Measurements from ENCODE around the gene ABCC10.
A peak's percentile ranks its signal among the peaks of the same experiment; 100 is the strongest.
"Not testable (repeated sequence)": the region's sequence is repeated elsewhere in the genome, so short reads cannot be mapped to it uniquely, and the experiment has no call there.

Gene ABCC10

DNA sequence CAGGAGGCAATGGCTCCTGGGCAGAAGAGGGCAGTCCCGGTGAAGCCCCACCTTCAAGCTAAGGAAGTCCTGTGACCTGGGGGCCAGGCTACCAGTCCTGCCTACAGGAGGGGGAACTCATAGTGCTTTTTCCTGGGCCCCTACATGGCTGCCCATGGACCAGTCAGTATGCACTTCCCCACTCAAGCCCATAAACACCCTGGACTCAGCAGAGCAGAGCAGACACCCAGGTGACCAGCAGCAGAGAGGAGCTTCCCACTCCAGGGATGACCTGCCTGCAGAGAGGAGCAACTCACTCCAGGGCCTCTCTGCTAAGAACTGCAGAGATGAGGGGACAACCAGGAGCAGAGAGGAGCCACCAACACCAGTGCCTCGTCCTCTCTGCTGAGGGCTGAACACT lies 14.3 kb upstream of the ABCC10 start:
- DNase-seq: no peak

DNA sequence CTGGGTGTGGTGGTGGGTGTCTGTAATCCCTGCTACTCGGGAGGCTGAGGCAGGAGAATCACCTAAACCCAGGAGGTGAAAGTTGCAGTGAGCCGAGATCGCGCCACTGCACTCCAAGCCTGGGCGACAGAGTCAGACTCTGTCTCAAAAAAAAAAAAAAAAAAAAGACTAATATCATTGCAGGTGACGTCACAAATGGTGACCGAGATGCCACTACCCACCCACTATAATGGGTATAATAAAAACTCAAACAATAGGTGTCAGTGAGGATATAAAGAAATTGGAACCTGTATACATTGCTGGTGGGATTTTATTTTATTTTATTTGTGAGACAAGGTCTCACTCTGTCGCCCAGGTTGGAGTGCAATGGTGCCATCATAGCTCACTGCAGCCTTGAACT lies 12.1 kb upstream of the ABCC10 start:
- not testable (repeated sequence) for DNase-seq

DNA sequence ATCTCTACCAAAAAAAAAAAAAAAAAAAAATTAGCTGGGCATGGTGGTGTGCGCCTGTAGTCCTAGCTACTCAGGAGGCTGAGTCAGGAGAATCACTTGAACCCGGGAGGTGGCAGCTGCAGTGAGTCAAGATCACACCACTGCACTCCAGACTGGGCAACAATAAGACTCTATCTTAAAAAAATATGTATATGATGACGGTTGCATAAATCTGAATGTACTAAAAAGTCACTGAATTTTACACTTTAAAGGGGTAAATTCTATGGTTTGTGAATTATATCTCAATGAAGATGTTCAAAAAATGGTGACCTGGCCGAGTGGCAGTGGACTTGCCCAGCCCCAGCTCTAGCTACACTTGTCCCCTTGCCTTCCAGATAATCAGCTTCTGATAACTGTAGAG lies 10.4 kb upstream of the ABCC10 start:
- DNase-seq: no peak

DNA sequence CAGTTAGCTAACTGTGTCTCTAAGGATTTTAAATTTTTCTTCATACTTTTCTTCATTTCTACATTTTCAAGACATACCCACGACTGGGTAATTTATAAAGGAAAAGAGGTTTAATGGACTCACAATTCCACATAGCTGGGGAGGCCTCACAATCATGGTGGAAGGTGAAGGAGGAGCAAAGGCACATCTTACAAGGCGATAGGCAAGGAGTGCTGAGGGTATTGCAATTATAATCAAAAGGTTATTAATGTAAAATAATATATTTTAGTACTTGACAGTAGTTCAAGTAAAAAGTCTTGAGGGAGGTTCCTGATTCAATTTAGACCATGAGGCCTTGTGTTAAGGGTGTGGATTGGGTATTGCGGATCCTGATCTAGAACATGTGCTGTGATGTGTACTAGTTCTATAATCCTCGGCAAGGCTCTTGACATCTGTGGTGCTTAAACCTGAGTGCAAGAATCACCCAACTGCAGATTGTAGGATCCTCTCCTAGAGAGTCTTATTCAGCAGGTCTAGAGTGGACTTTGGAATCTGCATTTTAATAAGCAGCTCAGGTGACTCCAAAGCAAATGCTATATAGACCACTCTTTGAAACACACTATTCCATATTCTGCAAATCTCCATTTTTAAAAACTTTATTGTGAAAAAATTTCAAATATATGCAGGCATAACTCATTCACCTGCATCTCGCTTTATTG lies 7.2 kb upstream of the ABCC10 start:
- no peak for DNase-seq

GRCh38 chr6:43421831-43422230 lies 5.5 kb upstream of the ABCC10 start:
- no peak for DNase-seq

GRCh38 chr6:43425083-43425482 lies 2.3 kb upstream of the ABCC10 start:
- DNase-seq: not testable (repeated sequence)

GRCh38 chr6:43426928-43427405 lies 374 bp upstream of the ABCC10 start:
- DNase-seq: no peak

- DNase-seq: no peak
These were observed 800 bp downstream of the ABCC10 start for GRCh38 chr6:43428112-43428570.

GRCh38 chr6:43428874-43429273 lies 1.5 kb downstream of the ABCC10 start:
- no peak for DNase-seq

GRCh38 chr6:43432009-43432945 lies 4.9 kb downstream of the ABCC10 start:
- no peak for DNase-seq

DNA sequence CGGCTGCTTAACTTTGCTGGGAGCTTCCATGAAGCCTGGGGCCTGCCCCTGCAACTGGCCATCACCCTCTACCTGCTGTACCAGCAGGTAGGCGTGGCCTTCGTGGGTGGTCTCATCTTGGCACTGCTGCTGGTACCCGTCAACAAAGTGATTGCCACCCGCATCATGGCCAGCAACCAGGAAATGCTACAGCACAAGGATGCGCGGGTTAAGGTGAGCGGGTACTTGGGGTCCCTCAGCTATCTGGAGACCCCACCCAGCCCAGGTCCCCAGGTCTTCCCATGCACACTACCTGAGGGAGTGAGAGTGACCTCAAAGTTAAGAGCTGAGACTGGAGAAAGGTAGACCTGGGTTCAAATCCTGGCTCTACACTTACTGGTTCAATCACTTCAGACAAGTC lies 5.8 kb downstream of the ABCC10 start:
- no peak for DNase-seq

- DNase-seq: peak; percentile 46
These were observed 6.9 kb downstream of the ABCC10 start for GRCh38 chr6:43434001-43434840.

GRCh38 chr6:43434943-43435342 lies 7.6 kb downstream of the ABCC10 start:
- DNase-seq: no peak

- DNase-seq: no peak
These were observed 8.5 kb downstream of the ABCC10 start for GRCh38 chr6:43435682-43436437.

DNA sequence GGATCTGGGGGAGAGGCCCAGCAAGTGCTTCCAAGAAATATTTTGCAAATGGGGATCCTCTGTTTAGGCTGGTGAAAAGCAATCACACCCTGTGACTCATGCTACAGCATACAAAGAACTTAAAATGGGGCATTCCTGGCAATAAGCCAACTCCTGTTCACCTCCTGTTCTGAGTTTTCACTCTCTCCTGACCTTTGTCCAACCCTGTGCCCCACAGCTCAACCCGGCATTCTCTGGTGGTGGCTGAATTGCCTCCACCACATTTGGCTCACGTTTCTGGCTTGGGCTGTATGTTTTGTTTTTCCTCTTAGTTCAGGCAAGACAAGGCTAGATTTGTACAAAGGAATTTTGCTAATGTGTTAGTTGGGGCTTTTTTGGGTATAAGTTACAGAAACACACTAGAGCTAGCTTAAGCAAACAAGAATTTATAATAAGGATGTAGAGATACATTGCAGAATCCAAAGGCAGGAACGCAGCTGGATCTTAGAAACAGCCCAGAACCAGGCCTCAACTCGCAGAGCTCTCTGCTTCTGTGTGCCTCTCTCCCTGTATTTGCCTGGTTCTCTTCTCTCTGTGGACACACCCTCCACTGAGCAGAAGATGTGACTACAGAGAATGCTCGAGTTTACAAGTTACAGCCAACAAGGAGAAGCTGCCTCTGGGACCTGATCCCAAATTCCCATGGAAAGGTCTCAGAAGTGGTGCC lies 9.4 kb downstream of the ABCC10 start:
- no peak for DNase-seq

DNA sequence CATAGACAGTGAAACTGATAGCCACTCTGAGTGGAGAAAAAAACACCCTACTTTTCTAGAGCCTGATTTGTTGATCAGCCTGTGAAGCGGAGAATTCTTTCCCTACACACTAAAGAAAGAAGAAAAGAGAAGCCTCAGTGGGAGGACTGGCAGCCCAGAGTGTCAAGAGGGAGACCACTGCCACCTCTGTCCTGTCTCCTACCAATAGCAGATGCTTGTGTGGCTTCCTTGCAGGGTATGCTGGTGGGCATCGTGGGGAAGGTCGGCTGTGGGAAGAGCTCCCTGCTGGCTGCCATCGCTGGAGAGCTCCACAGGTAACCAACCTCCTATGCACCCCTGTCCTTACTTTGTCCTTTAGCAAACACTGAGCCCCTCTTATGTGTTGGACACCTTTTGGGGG lies 10.4 kb downstream of the ABCC10 start:
- no peak for DNase-seq

GRCh38 chr6:43442935-43443334 lies 15.6 kb downstream of the ABCC10 start:
- no peak for DNase-seq

DNA sequence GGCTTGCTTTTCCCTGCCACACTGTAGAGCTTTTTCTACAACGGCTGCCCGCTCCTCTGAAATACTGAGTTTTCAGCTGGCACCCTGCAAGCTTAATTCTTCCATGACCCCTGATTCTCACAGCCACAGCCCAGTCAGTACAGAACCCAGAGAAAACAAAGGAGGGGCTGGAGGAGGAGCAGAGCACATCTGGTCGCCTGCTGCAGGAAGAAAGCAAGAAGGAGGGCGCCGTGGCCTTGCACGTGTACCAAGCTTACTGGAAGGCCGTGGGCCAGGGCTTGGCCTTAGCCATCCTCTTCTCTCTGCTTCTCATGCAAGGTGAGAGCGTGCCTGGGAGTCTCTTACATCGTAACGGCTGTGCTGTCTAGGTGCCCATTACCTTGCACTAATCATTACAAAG lies 16.7 kb downstream of the ABCC10 start:
- DNase-seq: no peak

- DNase-seq: no peak
These were observed 17.2 kb downstream of the ABCC10 start for GRCh38 chr6:43444582-43444981.

- DNase-seq: no peak
These were observed 18.2 kb downstream of the ABCC10 start for GRCh38 chr6:43445576-43445975.

- DNase-seq: no peak
These were observed 20.3 kb downstream of the ABCC10 start for GRCh38 chr6:43447604-43448003.

- DNase-seq: no peak
These were observed 21.6 kb downstream of the ABCC10 start for GRCh38 chr6:43448916-43449315.

Data from suppressor macrophage treated with lipopolysaccharide for 4 hours (primary cell).